Endodermal cell (in vitro differentiated cells): ENCODE measurements around the gene AGXT. TPM values are rescaled to one million over a fixed set of nuclear protein-coding genes. Genes with fewer than 3 reads are reported as not detected.

Experiments
- DNase-seq: peaks from one replicate; pipeline ENCODE4 v3.0.0-alpha.2; 2017
- H3K27ac ChIP-seq: 2 replicates; pipeline ENCODE4 v1.5.1; 2013; ENCODE audit warnings: mild to moderate bottlenecking, low read depth, low read length, moderate library complexity
- H3K27me3 ChIP-seq: 2 replicates; pipeline ENCODE4 v1.6.1; 2013; ENCODE audit warnings: mild to moderate bottlenecking, low read length, moderate library complexity; ENCODE audit not compliant: insufficient read depth, control insufficient read depth, poor library complexity, severe bottlenecking
- H3K36me3 ChIP-seq: 2 replicates; pipeline ENCODE4 v1.7.0; 2013; ENCODE audit warnings: mild to moderate bottlenecking, low read length, moderate library complexity; ENCODE audit not compliant: control insufficient read depth, insufficient read depth
- H3K4me1 ChIP-seq: one replicate; pipeline ENCODE4 v1.7.0; 2013; ENCODE audit warnings: low read length; ENCODE audit not compliant: control insufficient read depth, insufficient read depth
- H3K4me3 ChIP-seq: 2 replicates; pipeline ENCODE4 v1.5.1; 2013; ENCODE audit warnings: mild to moderate bottlenecking, low read length, moderate library complexity
- H3K9ac ChIP-seq: 2 replicates; pipeline ENCODE4 v1.6.1; 2013; ENCODE audit warnings: mild to moderate bottlenecking, low read length, moderate library complexity; ENCODE audit not compliant: poor library complexity, severe bottlenecking; ENCODE audit errors: extremely low read depth
- H3K9me3 ChIP-seq: 2 replicates; pipeline ENCODE4 v1.6.1; 2013; ENCODE audit warnings: mild to moderate bottlenecking, low read length, moderate library complexity; ENCODE audit not compliant: control insufficient read depth
- H3K27ac Mint-ChIP-seq: 2 replicates; pipeline ENCODE4 v1.8.0; 2020; ENCODE audit warnings: mixed read lengths
- H3K27me3 Mint-ChIP-seq: 2 replicates; pipeline ENCODE4 v1.8.0; 2021; ENCODE audit warnings: mild to moderate bottlenecking, mixed read lengths; ENCODE audit not compliant: insufficient read depth
- H3K36me3 Mint-ChIP-seq: 2 replicates; pipeline ENCODE4 v1.8.0; 2020; ENCODE audit warnings: low read depth, mixed read lengths
- H3K4me1 Mint-ChIP-seq: 2 replicates; pipeline ENCODE4 v1.8.0; 2020; ENCODE audit warnings: mixed read lengths
- H3K4me3 Mint-ChIP-seq: 2 replicates; pipeline ENCODE4 v1.8.0; 2020; ENCODE audit warnings: mild to moderate bottlenecking, moderate library complexity, mixed read lengths
- H3K9me3 Mint-ChIP-seq: 2 replicates; pipeline ENCODE4 v1.8.0; 2020; ENCODE audit warnings: mild to moderate bottlenecking, mixed read lengths
- WGBS, 2 experiments: methylation state at CpG; one replicate each; pipeline versions ENCODE4 v1.1.5 to v1.1.7; 2013; ENCODE audit warnings: missing lambda C conversion rate in 2 of 2, mixed read lengths in 1 of 2; ENCODE audit not compliant: insufficient coverage in 1 of 2, insufficient read length in 1 of 2; 5-methylcytosine and 5-hydroxymethylcytosine counted together
- total RNA-seq, 2 donors: library from RNA; stranded (reverse); fragmentation: NEBNext Ultra II Directional in 1 of 2; extraction: Animal tissue kit (Norgen Biotek cat#: 25700) in 1 of 2; gene quantifications; 2 replicates in 1 of 2; 3 replicates in 1 of 2; pipeline ENCODE4 v1.2.1, GENCODE V29; 2021
- TF ChIP-seq, protein P1 (sequence below): fragments of 200-600 bp; sonication (generic); conservative IDR thresholded peaks from 2 replicates; pipeline ENCODE4 v1.5.0; 2021; ENCODE audit warnings: antibody characterized with exemption, mild to moderate bottlenecking

AGXT gene
- total RNA-seq, 2 donors from 2014 or later = 0.31 TPM; not detected in 1

DNA sequence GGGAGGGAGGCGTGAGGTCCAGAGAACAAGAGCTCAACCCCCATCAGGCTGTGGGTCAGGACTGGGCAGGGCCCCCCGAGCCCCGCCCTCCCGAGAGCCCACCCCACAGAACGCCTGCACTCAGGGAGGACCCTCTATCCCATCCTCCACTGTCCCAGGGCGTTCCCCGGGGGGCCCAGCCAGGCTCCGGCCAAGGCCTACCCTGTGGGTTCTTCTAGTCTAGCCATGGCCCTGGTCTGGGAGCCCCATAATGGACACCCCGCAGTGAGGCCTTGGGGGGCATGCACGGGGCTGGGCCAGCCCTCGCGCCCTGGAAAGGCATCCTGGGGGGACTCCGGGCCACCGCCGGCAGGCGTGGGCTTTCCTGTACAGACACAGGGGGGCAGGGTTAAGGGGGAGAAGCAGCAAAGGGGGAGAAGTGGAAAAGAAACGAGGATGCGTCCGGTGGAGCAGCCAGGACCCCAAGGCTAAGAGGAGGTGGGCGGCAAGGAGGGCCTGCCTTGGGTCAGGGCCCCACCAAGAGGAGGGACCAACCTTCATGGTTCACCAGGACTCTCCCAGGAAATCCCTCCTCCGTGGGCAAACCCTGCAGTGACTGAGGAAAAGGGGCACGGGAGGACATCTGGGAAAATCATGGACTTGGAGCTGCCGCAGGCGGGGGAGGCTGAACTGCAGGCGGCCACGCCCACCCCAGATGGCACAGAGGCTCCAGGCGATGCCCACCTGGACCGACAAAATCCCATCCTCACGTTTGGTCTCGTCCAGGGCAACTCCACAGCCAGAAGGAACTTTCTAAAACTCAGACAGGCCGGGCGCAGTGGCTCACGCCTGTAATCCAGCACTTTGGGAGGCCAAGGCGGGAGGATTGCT is 34.8 kb downstream of the AGXT start:
- H3K4me1 ChIP-seq = no peaks in the 10 kb centered on the region
- H3K27me3 ChIP-seq = peaks cover 9% of the 10 kb centered on the region
- peaks cover 15% of the 10 kb centered on the region for H3K9me3 ChIP-seq
- no peaks in the 10 kb centered on the region for H3K36me3 ChIP-seq
- H3K27me3 Mint-ChIP-seq = peaks cover 29% of the 10 kb centered on the region
- no peak overlapping the region for H3K9ac ChIP-seq
- no peak overlapping the region for H3K27ac Mint-ChIP-seq
- no peak for DNase-seq
- WGBS, 2 experiments = 92 to 96% methylated on average over 10 to 34 of the region's 34 CpGs
- H3K27ac ChIP-seq = no peak overlapping the region
- H3K4me3 ChIP-seq = no peak overlapping the region
- H3K9me3 Mint-ChIP-seq = peaks cover 17% of the 10 kb centered on the region
- no peak overlapping the region for H3K4me3 Mint-ChIP-seq
- peaks cover 3% of the 10 kb centered on the region for H3K36me3 Mint-ChIP-seq
- TF ChIP-seq, protein P1, sequence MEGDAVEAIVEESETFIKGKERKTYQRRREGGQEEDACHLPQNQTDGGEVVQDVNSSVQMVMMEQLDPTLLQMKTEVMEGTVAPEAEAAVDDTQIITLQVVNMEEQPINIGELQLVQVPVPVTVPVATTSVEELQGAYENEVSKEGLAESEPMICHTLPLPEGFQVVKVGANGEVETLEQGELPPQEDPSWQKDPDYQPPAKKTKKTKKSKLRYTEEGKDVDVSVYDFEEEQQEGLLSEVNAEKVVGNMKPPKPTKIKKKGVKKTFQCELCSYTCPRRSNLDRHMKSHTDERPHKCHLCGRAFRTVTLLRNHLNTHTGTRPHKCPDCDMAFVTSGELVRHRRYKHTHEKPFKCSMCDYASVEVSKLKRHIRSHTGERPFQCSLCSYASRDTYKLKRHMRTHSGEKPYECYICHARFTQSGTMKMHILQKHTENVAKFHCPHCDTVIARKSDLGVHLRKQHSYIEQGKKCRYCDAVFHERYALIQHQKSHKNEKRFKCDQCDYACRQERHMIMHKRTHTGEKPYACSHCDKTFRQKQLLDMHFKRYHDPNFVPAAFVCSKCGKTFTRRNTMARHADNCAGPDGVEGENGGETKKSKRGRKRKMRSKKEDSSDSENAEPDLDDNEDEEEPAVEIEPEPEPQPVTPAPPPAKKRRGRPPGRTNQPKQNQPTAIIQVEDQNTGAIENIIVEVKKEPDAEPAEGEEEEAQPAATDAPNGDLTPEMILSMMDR = no peak
- peaks cover 14% of the 10 kb centered on the region for H3K4me1 Mint-ChIP-seq

DNA sequence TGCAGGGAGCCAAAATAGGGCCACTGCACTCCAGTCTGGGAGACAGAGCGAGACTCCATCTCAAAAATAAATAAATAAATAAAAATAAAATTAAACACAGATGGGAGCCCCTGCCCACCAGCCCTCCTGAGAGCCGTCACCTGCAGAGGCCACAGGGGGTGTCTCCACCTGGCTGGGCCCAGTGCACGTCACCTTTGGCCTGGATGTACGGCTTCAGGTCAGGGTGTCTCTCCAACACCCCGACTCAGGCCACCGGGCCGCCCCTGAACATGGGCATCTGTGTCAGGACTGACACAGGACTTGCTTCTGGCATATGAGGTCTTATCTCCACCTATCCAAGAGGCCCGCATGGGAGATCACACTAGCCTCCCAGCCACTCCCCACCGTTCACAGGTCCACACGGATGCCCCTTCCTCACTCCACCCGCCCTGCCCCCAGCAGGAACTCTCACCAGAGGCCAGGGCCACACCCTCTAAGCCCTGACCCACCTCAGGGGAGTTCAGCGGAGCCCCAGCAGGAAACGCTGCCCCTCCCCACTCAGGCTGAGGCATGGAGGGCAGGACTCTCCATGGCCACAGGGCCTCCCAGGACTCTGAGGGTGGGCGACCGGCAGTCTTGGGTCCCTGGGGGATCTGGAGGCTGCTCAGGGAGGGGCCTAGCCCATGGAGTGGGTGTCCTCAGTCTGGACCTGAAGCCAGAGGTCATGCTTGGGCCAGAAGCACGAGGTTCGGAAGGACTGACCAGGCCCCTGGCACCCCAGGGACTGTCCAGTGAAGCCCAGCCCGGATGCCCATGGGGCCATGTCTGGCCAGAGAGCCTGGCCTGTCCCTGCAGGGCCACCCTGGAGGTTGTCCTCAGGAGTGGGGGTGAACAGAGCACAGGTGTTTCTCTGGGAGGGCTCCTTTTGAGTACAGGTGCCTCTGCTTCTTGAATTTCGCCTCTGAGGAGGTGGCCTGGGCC is 35.9 kb downstream of the AGXT start:
- Histone ChIP-seq H3K4me1 (no peaks in the 10 kb centered on the region), H3K27ac (no peak overlapping the region), H3K9ac (no peak overlapping the region), H3K9me3 (peaks cover 15% of the 10 kb centered on the region), H3K27me3 (peaks cover 9% of the 10 kb centered on the region), H3K36me3 (no peaks in the 10 kb centered on the region), H3K4me3 (no peak overlapping the region)
- Mint-ChIP-seq H3K4me3 (no peak overlapping the region), H3K27ac (no peak overlapping the region), H3K36me3 (peaks cover 3% of the 10 kb centered on the region), H3K27me3 (peaks cover 27% of the 10 kb centered on the region), H3K9me3 (peaks cover 17% of the 10 kb centered on the region), H3K4me1 (peaks cover 14% of the 10 kb centered on the region)
- WGBS, 2 experiments = 91 to 92% methylated on average over 9 to 18 of the region's 19 CpGs
- TF ChIP-seq, protein P1 = no peak
- no peak for DNase-seq

DNA sequence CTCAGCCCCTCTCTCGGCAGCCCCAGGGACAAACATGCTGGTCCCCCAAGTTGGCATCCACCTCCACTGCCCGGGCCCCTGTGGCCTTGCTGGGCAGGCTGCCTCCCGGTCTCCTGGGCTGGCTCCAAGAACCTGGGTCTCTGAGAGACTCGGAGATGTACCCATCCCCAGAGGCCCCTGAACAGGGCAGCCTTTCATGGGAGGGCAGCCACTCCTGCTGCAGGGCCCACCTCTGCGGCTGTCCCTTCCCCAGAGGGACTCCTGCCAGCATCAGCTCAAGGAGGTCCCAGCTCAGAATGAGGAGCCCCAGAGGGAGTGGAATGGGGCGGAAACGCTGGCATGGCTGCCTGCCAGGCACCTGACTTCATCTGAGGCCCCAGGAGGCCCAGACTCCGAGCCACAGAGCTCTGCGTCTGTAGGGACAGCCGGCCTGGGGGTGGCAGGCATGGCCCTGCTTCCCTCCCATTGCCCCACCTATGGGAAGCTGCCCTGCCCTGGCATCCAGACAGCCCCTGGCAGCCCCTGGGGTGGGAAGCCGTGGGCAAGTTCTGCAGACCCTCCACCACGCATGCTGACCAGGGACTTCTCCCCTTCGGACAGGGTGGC is 36.7 kb downstream of the AGXT start:
- Histone ChIP-seq H3K4me3 (no peak overlapping the region), H3K27me3 (peaks cover 9% of the 10 kb centered on the region), H3K27ac (no peak overlapping the region), H3K9ac (no peak overlapping the region), H3K36me3 (no peaks in the 10 kb centered on the region), H3K4me1 (no peaks in the 10 kb centered on the region), H3K9me3 (peaks cover 15% of the 10 kb centered on the region)
- Mint-ChIP-seq H3K4me3 (no peak overlapping the region), H3K27ac (no peak overlapping the region), H3K36me3 (peaks cover 3% of the 10 kb centered on the region), H3K4me1 (peaks cover 14% of the 10 kb centered on the region), H3K27me3 (peaks cover 28% of the 10 kb centered on the region), H3K9me3 (peaks cover 17% of the 10 kb centered on the region)
- DNase-seq = no peak
- TF ChIP-seq, protein P1 = no peak
- 92 to 93% methylated on average over 10 to 13 of the region's 13 CpGs for WGBS, 2 experiments
